GM18870 (cell line): ENCODE results near the gene SLC6A3.

ENCODE experiments used
- ATAC-seq: cut with Tn5 transposase; IDR thresholded peaks from one replicate; pipeline ENCODE4 v1.9.1; 2021; ENCODE audit warnings: moderate library complexity; ENCODE audit not compliant: unreplicated experiment

SLC6A3 gene

DNA sequence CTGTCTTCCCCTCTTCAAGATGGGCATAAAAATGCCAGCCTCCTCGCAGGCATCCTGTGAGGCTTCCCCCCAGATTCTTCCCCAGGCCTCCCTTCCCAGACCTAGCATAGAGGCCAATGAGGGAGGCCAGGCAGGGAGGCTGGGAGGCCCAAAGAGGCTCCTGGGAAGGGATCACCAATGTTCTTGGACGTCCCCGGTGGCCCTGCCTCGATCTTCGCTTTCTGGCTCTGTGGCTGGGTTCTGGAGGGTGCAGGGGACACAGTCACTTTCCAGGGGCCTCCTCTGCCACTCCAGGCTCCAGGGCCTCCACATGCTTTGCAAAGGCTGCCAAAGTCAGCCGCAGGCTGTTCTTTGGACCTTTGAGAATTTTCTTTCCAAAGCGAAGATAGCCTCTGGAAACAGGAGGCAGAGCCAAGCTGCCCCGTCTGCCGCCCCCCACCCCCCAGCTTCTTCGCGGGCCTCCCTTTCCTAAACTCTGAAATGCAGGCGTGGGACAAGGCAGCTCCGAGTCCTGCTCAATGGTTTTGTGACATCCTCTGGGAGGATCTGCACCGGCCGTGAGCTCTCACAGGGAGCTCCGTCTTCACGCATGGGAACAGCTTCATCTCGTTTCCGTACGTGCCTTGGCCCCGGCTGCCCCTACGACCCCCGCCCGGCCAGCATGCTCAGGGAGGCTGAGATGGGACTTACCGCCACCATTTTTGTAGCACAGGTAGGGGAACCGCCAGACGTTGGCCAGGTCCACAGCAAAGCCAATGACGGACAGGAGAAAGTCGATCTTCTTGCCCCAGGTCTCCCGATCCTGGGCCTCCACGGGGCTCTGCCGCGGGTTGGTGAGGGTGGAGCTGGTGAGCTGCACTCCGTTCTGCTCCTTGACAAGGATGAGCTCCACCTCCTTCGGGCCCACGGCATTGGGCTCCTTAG lies 2.8 kb downstream of the SLC6A3 start:
- ATAC-seq = no peak

DNA sequence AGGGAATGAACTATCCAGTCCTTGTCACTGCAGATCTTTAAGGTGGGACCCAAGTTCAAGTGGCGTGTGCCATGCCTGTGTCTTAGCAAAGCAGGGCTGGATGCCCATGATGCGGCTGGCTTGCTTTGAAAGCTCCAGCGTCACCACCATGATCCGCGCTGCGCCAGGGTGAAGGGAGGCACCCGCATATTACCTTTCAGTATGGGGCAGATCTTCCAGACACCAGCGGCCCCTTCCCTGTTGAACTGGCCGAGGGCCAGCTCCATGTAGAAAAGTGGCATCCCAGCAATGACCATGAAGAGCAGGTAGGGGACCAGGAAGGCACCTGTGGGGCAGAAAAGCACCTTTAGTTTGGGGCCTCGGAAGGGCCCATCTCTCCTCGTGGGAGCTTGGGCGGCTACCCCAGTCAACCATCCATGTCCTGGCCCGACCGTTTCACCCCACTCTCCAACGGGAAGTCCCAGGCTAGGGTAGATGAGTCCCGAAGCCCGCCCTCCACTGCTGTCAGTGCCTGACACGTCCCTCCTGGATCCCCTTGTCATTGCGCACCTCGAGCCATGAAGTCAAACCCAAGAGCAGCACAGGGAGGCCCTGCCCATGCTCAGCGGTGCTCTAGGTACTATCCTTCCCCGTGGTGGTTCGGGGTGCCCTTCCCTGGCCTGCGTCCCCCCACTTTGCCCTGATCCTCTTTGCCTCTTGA lies 3.9 kb downstream of the SLC6A3 start:
- ATAC-seq = no peak

DNA sequence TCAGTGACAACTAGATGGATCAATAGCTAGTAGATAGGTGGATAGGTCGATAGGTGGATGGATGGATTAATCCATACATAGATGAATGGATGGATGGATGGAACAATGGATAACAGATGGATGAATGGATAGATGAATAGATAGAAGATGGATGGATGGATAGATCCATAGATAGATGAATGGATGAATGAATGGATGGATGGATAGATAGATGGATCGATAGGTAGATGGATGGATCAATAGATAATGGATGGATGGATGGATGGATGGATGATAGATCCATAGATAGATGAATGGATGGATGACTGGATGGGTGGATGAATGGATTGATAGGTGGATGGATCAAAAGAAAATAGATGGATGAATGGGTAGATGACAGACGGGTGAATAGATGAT lies 5.1 kb downstream of the SLC6A3 start:
- ATAC-seq = no peak

- ATAC-seq = no peak
These were observed 5.7 kb downstream of the SLC6A3 start for GRCh38 chr5:1439388-1440097.

GRCh38 chr5:1438871-1439270 lies 6.4 kb downstream of the SLC6A3 start:
- ATAC-seq = no peak

GRCh38 chr5:1437876-1438559 lies 7.2 kb downstream of the SLC6A3 start:
- no peak for ATAC-seq

DNA sequence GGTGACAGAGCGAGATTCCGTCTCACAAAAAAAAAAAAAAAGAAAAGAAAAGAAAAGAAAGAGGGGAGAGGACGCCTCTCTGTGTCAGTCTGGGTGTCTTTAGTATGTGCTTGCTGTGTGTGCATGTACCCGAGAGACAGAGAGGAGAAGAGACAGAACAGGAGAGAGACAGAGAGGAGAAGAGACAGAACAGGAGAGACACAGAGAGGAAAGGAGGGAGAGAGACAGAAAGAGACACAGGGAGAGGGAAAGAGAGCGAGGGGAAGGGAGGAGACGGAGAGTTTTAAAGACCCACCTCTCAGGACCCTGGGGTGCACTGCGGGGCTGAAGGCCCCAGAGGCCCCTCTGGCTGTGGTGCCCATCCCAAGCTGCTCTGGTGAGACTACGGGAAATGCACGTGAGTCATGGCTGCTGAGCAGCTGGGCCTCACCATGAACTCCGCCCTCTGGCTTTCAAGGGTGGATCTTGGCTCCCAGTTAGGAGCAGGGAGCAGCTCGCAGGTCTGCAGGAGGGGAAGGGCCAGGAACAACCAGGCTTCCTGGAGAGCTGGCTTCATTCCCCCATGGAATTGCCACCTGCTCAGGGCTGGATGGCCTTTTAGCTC lies 7.9 kb downstream of the SLC6A3 start:
- ATAC-seq = no peak

DNA sequence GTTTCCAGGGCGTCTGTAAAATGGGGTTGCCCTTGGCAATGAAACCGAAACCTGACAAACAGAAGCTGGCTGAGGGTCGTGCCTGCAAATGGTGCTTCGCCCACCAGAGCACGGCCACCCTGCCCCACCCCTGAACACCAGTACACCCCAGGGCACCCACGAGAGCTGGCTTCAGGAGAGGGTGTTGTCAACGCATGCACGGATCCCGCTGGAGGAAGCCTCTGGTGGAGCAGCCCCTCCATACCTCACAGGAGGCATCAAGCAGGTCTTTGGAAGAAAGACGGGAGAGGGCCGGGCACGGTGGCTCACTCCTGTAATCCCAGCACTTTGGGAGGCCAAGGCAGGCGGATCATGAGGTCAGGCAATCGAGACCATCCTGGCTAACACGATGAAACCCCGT lies 8.6 kb downstream of the SLC6A3 start:
- ATAC-seq = no peak

- no peak for ATAC-seq
These were observed 9.2 kb downstream of the SLC6A3 start for GRCh38 chr5:1436036-1436435.

DNA sequence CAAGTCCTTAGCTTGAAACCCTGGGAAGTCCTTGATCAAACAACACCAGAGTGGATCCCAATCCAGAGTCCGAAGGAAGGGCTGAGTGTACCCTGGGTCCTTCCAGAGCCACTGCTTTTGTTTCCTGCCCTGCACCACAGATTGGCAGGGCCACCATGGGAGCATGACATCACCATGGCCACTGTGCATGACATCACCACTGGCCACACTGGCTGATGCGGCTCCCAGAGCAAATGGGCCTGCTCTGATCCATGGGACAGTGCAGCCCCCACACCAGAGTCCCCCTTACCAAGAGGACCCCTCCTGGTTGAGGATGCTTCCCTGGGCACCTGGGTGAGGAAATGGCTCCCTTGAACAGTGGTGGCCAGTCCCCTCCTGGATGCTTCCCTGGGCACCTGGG lies 9.9 kb downstream of the SLC6A3 start:
- no peak for ATAC-seq

DNA sequence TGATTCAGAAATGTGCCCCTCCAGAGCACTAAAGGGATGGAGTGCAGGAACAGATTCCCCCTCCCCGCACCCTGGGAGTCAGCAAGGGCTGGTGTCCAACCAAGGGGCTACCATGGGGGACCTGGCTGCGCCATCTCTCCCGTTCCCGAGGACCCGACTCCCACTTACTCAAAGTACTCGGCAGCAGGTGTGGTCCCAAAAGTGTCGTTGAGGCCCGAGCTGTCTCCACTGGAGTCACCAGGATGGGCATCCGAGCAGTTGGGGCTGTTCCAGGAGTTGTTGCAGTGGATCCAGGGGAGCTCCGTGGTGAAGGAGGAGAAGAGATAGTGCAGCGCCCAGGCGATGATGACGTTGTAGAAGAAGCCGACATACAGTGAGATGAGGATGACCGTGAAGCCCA lies 12.9 kb downstream of the SLC6A3 start:
- ATAC-seq = no peak

- ATAC-seq = no peak
These were observed 13.3 kb downstream of the SLC6A3 start for GRCh38 chr5:1431896-1432295.

DNA sequence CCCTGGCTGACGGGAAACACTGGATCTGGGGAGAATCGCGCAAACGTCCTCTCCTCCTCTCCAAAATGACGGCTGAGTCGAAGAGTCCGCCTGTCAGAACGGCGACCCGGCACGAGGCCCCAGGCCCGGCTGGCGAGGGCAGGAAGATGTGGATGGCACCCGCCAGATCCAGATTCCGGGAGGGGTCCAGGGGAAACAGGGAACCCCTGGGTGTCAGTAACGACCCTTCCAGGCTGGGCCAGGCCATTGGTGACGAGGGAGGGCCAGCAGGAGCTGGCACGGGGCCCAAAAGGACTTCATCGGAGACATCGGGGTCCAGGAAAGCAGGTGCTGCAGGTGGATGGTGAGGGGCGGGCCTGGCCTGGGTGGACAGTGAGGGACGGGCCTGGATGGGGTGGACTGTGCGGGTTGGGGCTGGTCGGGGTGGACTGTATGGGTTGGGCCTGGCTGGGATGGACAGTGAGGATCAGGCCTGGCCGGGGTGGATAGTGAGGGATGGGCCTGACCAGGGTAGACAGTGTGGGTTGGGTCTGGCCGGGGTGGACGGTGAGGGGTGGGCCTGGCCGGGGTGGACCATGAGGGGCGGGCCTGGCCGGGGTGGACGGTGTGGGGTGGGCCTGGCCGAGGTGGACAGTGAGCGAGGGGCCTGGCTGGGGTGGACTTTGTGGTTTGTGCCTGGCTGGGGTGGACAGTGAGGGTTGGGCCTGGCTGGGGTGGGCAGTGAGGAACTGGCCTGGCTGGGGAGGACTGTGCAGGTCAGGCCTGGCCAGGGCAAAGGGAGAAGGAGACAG lies 14.0 kb downstream of the SLC6A3 start:
- ATAC-seq = no peak

DNA sequence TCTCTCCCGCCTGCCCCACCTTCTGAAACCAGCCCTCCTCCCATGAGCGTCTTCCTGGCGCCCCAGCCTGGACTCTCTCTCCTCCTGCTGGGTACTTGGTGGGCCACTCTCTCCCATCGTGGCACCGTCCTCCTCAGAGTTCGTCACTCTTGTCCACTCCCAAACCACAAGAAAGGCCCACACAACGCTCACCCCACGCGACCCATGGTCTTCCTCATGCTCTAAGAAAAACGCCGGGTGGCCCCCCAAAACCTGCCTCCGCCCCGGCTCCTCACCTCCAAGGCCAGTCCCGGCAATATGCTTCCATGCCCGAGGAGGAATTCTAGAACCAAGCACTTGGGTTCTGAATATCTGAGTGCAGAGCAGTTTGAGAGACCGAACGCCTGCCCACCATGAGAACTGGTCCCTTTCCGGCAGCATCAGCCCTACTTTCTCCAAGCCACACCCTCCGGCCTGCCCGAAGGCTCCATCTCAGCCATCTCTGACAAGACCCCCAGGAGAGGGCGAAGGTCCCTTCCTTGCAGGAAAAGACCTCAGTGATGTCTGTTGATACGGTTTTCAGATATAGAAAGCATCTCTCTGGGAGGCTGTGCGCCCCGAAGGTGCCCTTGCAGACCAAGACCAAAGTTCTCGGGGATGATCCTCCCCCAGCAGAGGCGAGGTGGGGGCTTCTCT lies 15.0 kb downstream of the SLC6A3 start:
- ATAC-seq = no peak

GRCh38 chr5:1429496-1429895 lies 15.7 kb downstream of the SLC6A3 start:
- ATAC-seq = no peak

DNA sequence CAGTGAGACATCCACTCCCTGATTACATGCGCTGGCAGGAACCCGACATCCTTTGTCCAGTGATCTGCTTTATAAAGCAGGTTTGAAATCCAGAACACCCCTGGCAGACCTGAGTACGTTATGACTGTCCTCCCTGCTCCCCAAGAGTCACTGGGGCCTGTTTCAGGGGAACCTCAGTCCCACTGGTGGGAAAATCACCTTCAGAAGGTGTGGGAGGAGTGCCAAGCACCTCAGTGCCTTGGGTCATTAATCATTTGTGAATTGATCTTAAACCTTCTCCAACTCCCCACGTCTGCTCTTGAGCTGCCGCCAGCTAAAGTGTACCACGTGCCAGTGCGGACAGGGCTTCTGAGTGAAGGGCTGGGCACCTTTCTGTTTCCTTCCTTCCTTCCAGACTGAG lies 16.2 kb downstream of the SLC6A3 start:
- no peak for ATAC-seq

GRCh38 chr5:1428107-1428506 lies 17.1 kb downstream of the SLC6A3 start:
- ATAC-seq = no peak

GRCh38 chr5:1424716-1425115 lies 20.5 kb downstream of the SLC6A3 start:
- ATAC-seq = no peak

DNA sequence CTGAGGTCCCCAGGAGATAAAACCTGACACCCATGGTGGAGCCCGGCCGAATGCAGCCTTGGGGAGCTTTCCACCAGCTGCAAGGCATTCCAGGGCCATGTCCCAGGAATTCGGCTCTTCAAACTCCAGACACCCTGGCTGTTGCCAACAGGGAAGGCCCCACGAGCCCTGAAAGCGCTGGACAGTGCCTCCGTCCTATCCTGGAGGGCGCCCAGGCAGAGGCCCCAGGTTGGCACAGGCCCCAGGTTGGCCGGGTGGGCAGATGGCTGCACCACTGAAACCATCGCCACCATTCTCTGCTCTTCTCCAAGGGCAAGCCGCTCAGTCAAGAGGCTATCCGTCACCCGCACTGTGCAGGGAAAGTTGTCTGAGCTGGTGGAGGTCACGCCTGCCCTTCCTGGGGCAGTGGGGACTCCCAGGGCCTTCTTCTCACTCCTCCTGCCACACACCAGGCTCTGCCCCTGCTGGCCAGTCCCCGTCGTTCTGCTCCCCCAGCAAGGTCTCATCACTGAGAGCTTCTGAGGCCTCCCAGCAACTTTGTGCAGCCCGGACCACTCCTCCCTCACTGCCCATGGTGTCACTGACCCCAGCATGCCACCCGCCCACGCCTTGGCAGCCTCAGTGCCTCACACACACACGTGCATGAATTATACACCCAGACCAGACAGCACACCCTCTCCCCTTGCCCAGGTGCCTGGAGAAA lies 21.2 kb downstream of the SLC6A3 start:
- ATAC-seq = no peak
